ENCODE results near the gene ATXN2.
A peak's percentile ranks its signal among the peaks of the same experiment; 100 is the strongest.
"Not testable (repeated sequence)": the region's sequence is repeated elsewhere in the genome, so short reads cannot be mapped to it uniquely, and the experiment has no call there.

The ATXN2 gene

GRCh38 chr12:111607239-111607638 lies 8.1 kb upstream of the ATXN2 start:
- Mint-ChIP-seq H3K4me3 (no peak overlapping the region), H3K9me3 (no peaks in the 10 kb centered on the region), H3K4me1 (no peaks in the 10 kb centered on the region), H3K27me3 (no peaks in the 10 kb centered on the region), H3K27ac (no peak overlapping the region)
- no peak for ATAC-seq
- DNase-seq, result no peak

DNA sequence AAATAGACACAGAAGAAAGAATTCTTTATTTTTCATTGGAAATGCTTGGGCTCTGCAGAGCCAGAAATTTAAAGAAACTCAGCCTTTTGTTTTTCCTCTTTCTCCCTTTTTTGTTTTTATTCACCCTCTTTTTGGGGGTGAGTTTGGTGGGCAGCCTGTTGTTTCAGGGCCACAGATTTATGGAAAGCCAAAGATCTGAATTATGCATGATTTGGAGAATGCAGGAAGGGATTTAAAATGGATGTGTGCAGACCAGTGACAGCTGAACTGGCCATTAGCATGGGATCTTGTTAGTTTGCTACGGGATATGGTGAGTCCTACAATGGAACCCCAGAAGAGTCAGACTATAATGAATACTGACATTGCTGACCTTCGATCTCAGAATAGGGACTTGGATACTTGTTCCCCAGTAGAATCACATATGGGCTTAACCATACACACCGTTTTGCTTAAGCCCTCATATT lies 7.7 kb upstream of the ATXN2 start:
- no peak for DNase-seq
- no peak for ATAC-seq
- no peaks in the 10 kb centered on the region for H3K9me3 Mint-ChIP-seq
- no peaks in the 10 kb centered on the region for H3K27me3 Mint-ChIP-seq
- H3K4me1 Mint-ChIP-seq, result no peaks in the 10 kb centered on the region
- H3K4me3 Mint-ChIP-seq, result no peak overlapping the region
- H3K27ac Mint-ChIP-seq, result no peak overlapping the region

DNA sequence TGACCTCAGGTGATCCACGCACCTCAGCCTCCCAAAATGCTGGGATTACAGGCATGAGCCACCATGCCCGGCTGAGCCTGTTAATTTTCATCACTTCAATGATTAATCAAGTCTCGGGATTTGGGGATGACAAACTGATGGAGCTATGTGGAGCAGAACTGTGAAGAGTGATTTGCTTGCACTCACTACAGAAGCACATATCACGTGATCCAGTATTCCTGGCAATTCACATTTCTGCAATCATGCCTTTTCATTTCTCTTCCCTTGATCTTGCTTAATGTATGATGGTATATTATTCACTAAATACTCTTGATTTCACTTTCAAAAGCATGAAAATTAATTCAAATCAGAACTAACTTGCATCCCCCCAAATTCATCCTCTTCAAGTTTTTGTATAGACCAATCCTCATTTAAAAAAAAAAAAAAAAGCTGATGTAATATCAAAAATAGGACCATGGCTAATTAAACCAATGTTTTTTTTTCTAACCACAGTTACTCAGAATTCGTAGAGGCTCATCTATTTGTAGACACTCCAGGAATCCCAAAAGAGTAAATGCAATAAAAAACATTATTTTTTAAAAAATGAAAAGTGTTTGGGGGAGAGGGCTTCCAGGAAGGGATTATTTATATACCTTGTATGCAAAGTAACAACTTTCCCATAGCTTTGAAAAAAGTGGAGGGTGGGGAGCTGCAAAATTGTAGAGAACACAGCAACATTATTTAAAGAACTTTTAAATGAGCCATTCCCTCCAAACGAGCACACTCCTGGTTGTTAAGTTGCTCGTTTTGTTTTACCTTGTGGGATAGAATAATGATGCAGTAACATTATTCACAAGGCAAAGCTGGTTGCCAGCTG lies 7.0 kb upstream of the ATXN2 start:
- no peak overlapping the region for H3K4me3 Mint-ChIP-seq
- no peaks in the 10 kb centered on the region for H3K4me1 Mint-ChIP-seq
- ATAC-seq (no peak), DNase-seq (no peak)
- no peaks in the 10 kb centered on the region for H3K27me3 Mint-ChIP-seq
- no peaks in the 10 kb centered on the region for H3K9me3 Mint-ChIP-seq
- H3K27ac Mint-ChIP-seq, result no peak overlapping the region

DNA sequence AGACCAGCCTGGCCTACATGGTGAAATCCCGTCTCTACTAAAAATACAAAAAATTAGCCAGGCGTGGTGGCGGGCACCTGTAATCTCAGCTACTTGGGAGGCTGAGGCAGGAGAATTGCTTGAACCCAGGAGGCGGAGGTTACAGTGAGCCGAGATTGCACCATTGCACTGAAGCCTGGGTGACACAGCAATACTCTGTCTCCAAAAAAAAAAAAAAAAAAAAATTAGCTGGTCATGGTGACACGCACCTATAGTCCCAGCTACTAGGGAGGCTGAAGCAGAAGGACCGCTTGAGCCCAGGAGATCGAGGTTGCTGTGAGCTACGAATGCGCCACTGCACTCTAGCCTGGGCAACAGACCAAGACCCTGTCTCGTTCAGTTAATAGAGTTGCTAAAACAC lies 3.7 kb upstream of the ATXN2 start:
- not testable (repeated sequence) for ATAC-seq, DNase-seq, H3K27ac Mint-ChIP-seq, H3K27me3 Mint-ChIP-seq, H3K4me1 Mint-ChIP-seq, H3K9me3 Mint-ChIP-seq, H3K4me3 Mint-ChIP-seq

DNA sequence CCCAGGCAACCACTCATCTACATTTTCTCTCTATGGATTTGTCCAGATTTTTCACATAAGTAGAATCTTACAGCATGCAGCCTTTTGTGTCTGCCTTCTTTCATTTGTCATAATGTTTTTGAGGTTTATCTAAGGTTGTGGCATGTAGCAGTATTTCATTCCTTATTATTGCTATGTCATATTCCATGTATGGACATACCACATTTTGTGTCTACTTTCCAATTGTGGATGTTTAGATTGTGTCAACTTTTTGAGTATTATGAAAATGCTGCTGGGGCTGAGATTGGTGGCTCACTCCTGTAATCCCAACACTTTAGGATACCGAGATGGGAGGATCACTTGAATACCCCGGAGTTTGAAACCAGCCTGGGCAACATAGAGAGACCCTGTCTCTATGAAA lies 3.2 kb upstream of the ATXN2 start:
- Mint-ChIP-seq H3K4me3 (no peak overlapping the region), H3K27me3 (no peaks in the 10 kb centered on the region), H3K9me3 (no peaks in the 10 kb centered on the region), H3K27ac (no peak overlapping the region), H3K4me1 (peaks cover 12% of the 10 kb centered on the region)
- no peak for DNase-seq
- ATAC-seq, result no peak

- H3K4me1 Mint-ChIP-seq, result peaks cover 24% of the 10 kb centered on the region
- not testable (repeated sequence) for H3K27ac Mint-ChIP-seq, DNase-seq, H3K4me3 Mint-ChIP-seq, H3K9me3 Mint-ChIP-seq, H3K27me3 Mint-ChIP-seq, ATAC-seq
Observed at GRCh38 chr12:111600986-111601385, 1.9 kb upstream of the ATXN2 start.

- Mint-ChIP-seq H3K27me3 (no peaks in the 10 kb centered on the region), H3K4me3 (peak overlapping the region; percentile 86 to 95), H3K27ac (peak overlapping the region; percentile 85 to 94), H3K4me1 (peaks cover 31% of the 10 kb centered on the region), H3K9me3 (no peaks in the 10 kb centered on the region)
- no peak for ATAC-seq
- no peak for DNase-seq
Observed at GRCh38 chr12:111600205-111600642, 1.1 kb upstream of the ATXN2 start.

DNA sequence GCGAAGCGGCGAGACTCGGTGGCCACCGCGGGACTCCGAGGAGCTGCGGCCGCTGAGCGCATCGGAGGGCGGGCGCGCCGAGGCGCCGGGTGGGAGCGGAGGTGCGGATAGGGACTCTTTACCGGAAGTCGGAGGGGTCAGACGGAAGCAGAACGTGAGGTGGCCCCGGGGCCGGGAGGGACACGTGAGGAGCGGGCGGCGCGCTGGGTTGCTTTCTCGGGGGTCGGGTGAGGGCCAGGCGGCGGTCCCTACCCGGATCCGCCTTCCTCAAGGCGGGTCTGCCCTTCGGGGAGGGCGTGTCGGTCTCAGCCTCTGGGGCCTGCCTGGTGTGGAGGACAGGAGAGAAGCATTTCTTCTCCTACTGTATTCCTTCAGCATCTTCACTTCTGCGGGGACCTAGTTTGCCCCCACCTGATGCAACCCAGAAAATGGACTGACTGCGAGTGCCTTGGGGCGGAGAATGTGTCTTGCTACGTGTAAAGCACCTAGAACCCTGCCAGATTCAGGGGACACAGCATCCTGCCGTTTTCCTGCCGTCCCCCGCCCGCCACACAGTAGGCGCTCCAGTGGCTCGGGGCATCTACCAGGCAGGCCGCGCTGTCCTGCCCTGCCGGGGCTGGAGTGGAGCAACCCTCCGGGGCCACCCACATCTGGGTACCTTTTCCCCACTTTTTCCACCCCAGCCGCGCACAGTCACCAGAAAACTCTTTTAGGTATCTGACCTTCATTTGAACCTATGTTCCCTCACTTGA lies 514 bp upstream of the ATXN2 start:
- peak overlapping the region; percentile 86 to 95 for H3K4me3 Mint-ChIP-seq
- peak; percentile 91 to 94 for DNase-seq
- H3K27me3 Mint-ChIP-seq, result no peaks in the 10 kb centered on the region
- H3K9me3 Mint-ChIP-seq, result no peaks in the 10 kb centered on the region
- ATAC-seq, result peak; percentile 89
- peaks cover 37% of the 10 kb centered on the region for H3K4me1 Mint-ChIP-seq
- H3K27ac Mint-ChIP-seq, result peak overlapping the region; percentile 85 to 94

- Mint-ChIP-seq H3K27ac (peak overlapping the region; percentile 88 to 96), H3K9me3 (no peaks in the 10 kb centered on the region), H3K4me3 (peak overlapping the region; percentile 97 to 99), H3K27me3 (no peaks in the 10 kb centered on the region), H3K4me1 (peaks cover 47% of the 10 kb centered on the region)
- ATAC-seq (peak; percentile 17), DNase-seq (peak; percentile 32 to 33)
Observed at GRCh38 chr12:111597831-111598636, 1.1 kb downstream of the ATXN2 start.

DNA sequence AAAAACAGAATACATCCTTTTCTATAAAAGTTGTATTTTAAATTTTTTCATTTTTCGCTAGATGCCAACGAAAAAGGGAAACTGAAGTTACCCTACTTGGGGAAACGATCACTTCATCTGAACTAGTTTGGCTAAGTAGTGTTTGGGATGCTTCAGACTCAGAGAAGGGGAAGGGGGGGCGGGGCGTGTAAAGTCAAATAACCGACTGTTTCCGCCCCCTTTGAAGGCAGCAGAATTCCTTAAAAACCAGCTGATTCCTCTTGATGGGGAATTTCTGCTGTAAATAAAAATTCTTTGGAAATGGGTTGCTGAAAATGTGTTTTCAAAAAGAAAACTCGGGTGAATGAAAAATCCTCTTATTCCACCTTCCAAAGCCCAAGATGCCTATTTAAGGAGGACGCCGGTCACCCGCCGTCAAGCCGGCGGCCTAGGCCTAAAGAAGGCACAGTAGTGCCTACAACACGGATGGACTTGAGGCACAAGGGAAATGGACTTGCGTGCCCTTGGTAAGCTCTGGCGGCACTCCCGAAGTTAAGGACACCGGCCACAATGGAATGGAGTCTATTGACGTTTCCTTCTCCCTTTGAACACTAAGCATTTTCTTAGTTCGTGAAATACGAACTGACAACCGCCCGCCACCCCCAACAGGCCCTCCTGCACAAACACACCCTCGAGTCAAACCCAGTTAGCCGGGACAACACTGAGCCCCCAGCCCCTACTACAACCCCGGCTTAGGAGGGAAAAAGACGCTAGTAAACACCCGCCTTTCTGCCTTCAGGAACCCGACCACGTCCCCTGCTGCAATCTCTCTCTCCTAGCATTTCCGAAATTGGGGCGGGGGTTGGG lies 1.9 kb downstream of the ATXN2 start:
- Mint-ChIP-seq H3K4me3 (peak overlapping the region; percentile 97 to 99), H3K4me1 (peaks cover 47% of the 10 kb centered on the region), H3K27ac (peak overlapping the region; percentile 84 to 96), H3K27me3 (no peaks in the 10 kb centered on the region), H3K9me3 (no peaks in the 10 kb centered on the region)
- DNase-seq (peak; percentile 22 to 29), ATAC-seq (no peak)

GRCh38 chr12:111595341-111595835 lies 3.7 kb downstream of the ATXN2 start:
- H3K4me1 Mint-ChIP-seq, result peaks cover 52% of the 10 kb centered on the region
- not testable (repeated sequence) for DNase-seq, H3K9me3 Mint-ChIP-seq, ATAC-seq, H3K27ac Mint-ChIP-seq, H3K27me3 Mint-ChIP-seq
- H3K4me3 Mint-ChIP-seq, result peak overlapping the region in 1 of 2 donors; percentile 26

- H3K27me3 Mint-ChIP-seq, DNase-seq, H3K4me3 Mint-ChIP-seq: not testable (repeated sequence)
Observed at GRCh38 chr12:111591399-111592010, 7.6 kb downstream of the ATXN2 start.

DNA sequence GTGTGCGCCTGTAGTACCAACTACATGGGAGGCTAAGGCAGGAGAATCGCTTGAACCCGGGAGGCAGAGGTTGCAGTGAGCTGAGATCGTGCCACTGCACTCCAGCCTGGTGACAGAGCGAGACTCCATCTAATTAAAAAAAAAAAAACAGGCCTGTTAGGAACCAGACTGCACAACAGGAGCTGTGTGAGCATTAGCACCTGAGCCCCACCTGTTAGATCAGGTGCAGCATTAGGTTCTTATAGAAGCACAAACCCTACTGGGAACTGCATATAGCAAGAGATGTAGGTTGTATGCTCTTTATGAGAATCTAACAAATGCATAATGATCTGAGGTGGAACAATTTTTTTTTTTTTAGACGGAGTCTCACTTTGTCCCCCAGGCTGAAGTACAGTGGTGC lies 8.6 kb downstream of the ATXN2 start:
- Mint-ChIP-seq H3K27me3 (no peaks in the 10 kb centered on the region), H3K4me3 (no peak overlapping the region), H3K4me1 (peaks cover 31% of the 10 kb centered on the region), H3K9me3 (no peaks in the 10 kb centered on the region), H3K27ac (no peak overlapping the region)
- no peak for ATAC-seq
- no peak for DNase-seq

More at GRCh38 chr12:111591399-111592010, 7.6 kb downstream of the ATXN2 start:
- not testable (repeated sequence) for ATAC-seq, H3K27ac Mint-ChIP-seq, H3K9me3 Mint-ChIP-seq
- H3K4me1 Mint-ChIP-seq, result peaks cover 38% of the 10 kb centered on the region

GRCh38 chr12:111589601-111590000 lies 9.5 kb downstream of the ATXN2 start:
- no peaks in the 10 kb centered on the region for H3K9me3 Mint-ChIP-seq
- DNase-seq (no peak), ATAC-seq (no peak)
- no peak overlapping the region for H3K27ac Mint-ChIP-seq
- H3K27me3 Mint-ChIP-seq, result no peaks in the 10 kb centered on the region
- no peak overlapping the region for H3K4me3 Mint-ChIP-seq
- H3K4me1 Mint-ChIP-seq, result peaks cover 22% of the 10 kb centered on the region
